Ramos (cell line): ENCODE measurements around the gene NCOA3.
"Not testable (repeated sequence)": the region's sequence is repeated elsewhere in the genome, so short reads cannot be mapped to it uniquely, and the experiment has no call there.

Experiments
- in situ Hi-C: fragments of 300-500 bp; cut with MboI; formaldehyde crosslinking; loops from one replicate; pipeline ENCODE4 v1.14.3; 2022; ENCODE audit warnings: low sequenced_read_pairs; ENCODE audit not compliant: unreplicated experiment

NCOA3 gene

DNA sequence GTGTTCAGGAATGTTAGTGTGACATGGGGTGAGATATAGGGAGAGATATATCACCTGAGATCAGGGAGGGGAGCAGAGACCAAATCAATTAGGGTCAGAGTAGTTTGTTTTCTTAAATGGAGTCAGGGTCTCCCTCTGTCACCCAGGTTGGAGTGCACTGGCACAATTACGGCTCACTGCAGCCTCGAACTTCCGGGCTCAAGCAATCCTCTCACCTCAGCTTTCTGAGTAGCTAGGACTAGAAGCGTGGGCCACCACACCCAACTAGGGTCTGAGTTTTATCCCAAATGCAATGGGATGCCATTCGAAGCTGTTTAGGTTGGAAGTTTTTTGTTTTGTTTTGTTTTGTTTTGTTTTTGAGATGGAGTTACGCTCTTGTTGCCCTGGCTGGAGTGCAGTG lies 3.1 kb upstream of the NCOA3 start:
- in situ Hi-C loops = no loop called here

GRCh38 chr20:47499053-47499452 lies 2.6 kb upstream of the NCOA3 start:
- in situ Hi-C loops = no loop called here

- in situ Hi-C loops = not testable (repeated sequence)
Measured at GRCh38 chr20:47500082-47500481, 1.6 kb upstream of the NCOA3 start.

GRCh38 chr20:47500554-47500953 lies 1.1 kb upstream of the NCOA3 start:
- in situ Hi-C loops = no loop called here

DNA sequence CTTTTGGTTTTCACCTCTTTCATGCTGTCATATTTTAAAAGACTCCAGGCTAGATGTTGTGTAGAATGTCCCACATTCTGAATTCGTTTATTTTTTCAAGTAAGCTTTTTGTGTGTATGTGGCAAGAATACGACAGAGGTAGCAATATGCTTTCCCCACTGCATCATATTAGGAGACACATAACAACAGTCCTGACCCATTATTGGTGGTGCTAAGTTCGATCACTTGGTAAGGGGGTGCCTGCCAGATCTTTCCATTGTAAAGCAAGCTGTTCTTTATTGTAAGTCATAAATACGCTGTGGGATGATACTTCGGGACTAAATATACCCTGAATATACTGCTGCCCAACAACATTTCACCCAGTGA lies 588 bp upstream of the NCOA3 start:
- in situ Hi-C loops = no loop called here

DNA sequence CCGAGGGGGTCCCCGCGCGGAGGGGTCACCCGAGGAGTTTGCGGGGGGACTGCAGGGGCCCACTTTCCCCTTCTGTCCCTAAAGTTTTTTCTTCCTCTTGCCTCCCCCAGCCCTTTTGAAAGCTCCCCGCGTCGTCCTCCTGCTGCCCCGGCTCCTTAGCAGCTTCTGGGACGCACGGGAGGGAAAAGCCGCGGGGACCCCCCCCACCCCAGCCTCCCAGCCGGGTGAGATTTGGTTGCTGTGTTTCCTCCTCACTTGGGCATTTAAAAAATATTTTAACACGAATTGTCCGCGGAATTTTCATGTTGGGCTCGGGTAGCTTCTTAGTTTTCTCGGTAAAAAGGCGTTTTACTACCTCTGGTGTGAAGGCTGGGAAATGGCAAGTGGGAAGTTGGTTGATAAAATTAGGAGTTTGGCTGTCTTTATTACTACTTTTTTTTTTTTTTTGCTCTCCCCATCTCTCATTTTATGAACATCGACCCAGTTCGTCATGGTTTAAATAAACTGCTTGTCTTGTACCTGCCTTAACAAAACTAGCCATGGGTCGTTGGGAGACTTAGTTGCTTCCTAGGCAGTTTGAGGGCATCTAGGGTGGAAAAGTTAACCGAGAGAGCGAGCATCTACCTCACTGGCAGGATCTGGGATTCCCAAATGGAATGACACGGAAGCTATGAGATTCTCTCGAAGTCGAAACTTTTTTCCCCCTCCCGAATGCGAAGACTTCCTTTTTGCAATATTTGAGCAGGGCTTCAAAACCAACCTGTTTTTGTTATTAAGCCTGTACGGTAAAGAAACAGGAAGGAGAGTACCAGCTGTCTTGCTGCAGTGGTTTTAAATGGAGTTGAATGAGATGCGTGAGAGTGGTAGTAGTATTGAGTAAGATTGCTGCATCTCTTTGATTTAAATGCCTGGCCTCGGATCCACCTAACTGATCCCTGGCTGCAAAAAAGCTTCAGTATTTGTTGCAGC lies 868 bp downstream of the NCOA3 start:
- in situ Hi-C loops = no loop called here

GRCh38 chr20:47503685-47504084 lies 2.0 kb downstream of the NCOA3 start:
- in situ Hi-C loops = no loop called here

GRCh38 chr20:47506335-47506734 lies 4.6 kb downstream of the NCOA3 start:
- in situ Hi-C loops = no loop called here

DNA sequence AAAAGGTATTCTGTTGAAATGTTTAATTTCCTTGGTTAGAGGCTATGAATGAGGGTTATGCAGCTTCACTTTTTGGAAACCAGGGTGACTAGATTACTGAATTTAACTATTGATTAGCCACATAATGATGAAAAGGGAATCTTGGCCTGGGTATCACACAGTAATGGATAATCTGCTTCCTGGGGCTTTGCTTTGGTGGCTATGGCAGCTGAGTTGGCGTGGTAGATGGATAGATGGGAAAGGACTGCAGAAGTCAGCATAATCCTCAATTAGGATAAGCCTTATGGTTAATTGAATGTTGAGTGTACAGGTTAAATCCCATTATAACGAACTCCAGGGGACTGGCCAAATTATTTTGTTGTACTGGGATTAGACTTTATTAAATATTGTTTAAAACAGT lies 5.2 kb downstream of the NCOA3 start:
- in situ Hi-C loops = no loop called here

- in situ Hi-C loops = not testable (repeated sequence)
Measured at GRCh38 chr20:47507275-47507981, 5.7 kb downstream of the NCOA3 start.

- in situ Hi-C loops = no loop called here
Measured at GRCh38 chr20:47508278-47508677, 6.6 kb downstream of the NCOA3 start.

GRCh38 chr20:47509104-47509661 lies 7.5 kb downstream of the NCOA3 start:
- in situ Hi-C loops = no loop called here

- in situ Hi-C loops = no loop called here
Measured at GRCh38 chr20:47509685-47510084, 8.0 kb downstream of the NCOA3 start.

DNA sequence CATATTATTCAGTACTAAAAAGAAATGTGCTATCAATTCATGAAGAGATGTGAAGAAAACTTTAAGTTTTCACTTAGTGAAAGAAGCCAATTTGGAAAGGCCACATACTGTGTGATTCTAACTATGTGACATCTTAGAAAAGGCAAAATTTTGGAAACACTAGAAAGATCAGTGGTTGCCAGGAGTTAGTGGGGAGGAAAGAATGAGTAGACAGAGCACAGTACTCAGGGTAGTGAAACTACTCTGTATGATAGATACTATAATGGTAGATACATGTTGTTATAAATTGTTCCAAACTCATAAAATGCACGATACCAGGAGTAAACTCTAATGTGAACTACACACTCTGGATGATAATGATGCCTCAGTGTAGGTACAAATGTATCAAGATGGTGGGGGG lies 14.2 kb downstream of the NCOA3 start:
- in situ Hi-C loops = no loop called here

DNA sequence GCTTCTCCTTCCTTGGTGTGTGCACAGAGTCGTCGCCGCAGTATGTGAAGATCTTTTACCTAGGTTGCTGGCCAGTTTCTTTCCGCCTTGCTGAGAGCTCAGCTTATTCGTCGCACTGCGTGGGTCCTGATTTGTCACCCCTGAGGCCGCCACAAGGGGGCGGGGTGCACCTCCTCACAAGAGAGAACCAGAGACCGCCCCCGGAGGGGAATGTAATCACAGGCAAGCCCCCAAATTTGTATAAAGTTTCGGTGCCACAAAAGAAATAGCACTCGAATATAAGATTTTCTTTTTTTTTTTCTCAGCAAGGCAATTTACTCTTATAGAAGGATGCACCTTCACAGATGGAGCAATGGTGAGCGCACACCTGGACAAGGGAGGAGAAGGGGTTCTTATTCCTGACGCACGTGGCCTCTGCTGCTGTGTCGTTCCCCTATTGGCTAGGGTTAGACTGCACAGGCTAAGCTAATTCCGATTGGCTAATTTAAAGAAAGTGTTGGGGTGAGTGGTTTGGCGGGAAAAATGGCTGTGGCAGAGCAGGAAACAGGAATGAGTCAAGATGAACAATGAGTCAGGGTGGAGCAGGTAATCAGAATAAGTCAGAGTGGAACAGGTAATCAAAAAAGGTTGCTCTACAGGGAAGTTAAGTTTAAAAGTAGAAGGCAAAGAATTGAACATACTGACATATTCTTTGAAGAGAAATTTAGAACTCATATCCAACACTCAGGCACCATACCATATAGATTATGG lies 19.5 kb downstream of the NCOA3 start:
- in situ Hi-C loops = no loop called here

- in situ Hi-C loops = no loop called here
Measured at GRCh38 chr20:47524015-47524784, 22.5 kb downstream of the NCOA3 start.

DNA sequence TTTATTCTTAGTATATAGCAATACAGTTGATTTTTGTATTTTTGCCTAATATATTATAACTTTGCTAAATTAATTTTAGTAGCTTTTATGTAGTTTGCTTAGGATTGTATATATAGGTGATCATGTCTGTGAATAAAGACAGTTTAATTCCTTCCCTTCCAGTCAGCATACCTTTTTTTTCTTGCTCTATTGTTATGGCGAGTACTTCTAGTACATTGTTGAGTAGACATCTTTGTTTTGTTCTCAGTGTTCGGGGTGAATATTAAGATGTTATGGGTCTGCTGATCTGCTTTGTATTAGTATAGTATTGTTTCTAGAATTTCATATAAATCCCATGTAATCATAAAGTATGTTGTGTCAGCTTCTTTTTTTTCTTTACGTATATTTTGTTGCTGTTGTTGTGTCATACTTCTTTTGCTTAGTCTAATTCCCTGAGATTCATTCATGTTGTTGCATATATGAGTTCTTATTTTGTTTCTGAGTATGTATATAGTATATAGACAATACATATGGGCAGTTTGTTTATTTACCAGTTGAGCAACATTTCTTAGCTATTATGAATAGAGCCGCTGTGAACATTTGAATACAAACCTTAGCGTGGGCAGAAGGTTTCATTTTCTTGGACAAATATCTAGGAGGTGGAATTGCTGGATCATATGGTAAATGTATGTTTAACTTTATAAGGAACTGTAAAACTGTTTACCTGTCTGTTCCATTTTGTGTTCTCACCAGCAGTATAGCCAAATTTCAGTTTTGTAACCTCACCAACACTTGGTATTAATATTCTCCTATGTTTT lies 25.5 kb downstream of the NCOA3 start:
- in situ Hi-C loops = no loop called here

DNA sequence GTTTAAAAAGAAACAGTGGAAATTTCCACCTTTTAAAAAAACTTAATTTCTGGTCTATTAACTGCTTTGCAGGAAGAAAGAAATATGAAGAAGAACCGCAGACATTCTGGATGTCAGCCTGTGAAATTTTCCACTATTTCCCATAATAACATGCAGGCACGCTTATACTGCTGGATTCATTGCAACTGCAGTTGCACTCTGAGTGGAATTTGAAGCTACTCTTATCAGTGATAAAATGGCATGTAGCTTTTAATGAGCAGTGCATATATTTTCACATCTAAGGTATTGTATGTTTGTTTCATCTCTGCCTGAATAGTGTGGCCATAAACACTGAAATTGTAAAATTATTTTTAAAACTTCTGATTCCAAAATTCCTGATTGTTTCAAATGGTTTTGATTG lies 28.2 kb downstream of the NCOA3 start:
- in situ Hi-C loops = no loop called here

- in situ Hi-C loops = no loop called here
Measured at GRCh38 chr20:47531458-47531857, 29.8 kb downstream of the NCOA3 start.
